ENCODE results near the gene GRK7.

DNA sequence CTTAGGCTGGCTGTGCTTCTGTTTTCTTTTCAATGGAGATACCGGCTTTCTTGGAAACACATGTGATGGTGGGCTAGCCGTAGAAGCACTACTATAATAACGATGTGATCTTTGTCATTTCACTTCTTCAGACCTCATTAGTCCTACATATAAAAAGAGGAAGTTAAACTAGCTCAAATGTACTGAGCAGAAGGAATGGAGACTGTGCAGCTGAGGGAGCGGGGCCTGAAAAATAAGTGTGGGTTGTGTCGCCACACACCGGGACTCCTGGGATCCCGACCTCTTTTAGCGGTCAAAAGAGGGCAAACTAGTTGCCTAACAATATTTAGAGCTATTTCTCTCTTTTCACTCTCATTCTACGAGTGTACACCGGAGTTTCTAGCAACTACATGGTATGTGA is 26.1 kb upstream of the GRK7 start:
- TF ChIP-seq CTCF (IDR thresholded peaks at IDR 0.05) (no peak), POLR2A (IDR thresholded peaks at IDR 0.05) (no peak), POLR2AphosphoS5 (IDR thresholded peaks at IDR 0.05; ENCODE audit: insufficient read depth in 1 of 2, low read depth in 1 of 2) (no peak)

Data from vagina (tissue), 2 donors.